ENCODE results near the gene DRG2.

DNA sequence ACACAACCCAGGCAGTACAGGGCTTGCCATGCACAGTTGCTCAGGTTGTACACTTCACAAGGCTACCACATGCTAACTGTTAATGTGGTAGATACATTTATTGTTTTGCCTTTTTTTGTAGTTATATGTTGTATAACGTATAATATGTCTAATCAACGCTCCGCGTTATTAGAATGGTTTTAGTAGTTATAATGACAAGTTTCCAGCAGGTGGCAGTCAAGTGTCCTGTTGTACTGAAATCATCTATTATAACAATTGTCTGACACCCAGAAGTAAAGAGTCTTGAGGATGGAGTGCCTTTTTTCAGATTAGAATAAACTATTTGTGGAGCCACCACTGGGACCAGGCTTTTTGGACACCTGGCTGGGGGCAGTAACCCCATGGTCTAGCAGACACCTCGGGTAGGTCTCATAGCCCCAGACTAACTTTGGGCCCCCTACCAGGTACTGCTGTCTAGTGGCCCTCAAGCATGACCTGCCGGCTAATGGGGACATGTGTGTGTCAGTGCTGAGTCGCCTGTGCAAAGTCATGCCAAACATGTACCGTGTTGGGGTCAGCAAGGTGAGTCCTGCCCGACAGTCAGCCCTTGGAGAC, 53.6 kb downstream of the DRG2 start:
- TF ChIP-seq POLR2A (IDR thresholded peaks at IDR 0.05; ENCODE audit: low read depth, low read length) (no peak), PAX5 (IDR thresholded peaks at IDR 0.05; ENCODE audit: insufficient read depth, low read length, severe bottlenecking) (no peak), POLR2AphosphoS5 (IDR thresholded peaks at IDR 0.05; ENCODE audit: low read depth, low read length) (no peak)

All from GM12891 (cell line).